Measurements from ENCODE around the gene AASDHPPT.
"Not testable (repeated sequence)": the region's sequence is repeated elsewhere in the genome, so short reads cannot be mapped to it uniquely, and the experiment has no call there.

AASDHPPT gene

GRCh38 chr11:106077609-106078455, at the start of gene AASDHPPT:
Gene AASDHPPT (plus strand): TSS chr11:106077662. CDS start chr11:106077711, 49 bp downstream.
- no peak for DNase-seq

- no peak for DNase-seq
Observed at GRCh38 chr11:106030609-106031008, 46.9 kb upstream of the AASDHPPT start.

GRCh38 chr11:106031202-106031810, 46.2 kb upstream of the AASDHPPT start:
- no peak for DNase-seq

GRCh38 chr11:106031936-106032335, 45.5 kb upstream of the AASDHPPT start:
- no peak for DNase-seq

- DNase-seq: no peak
Observed at GRCh38 chr11:106032861-106033260, 44.6 kb upstream of the AASDHPPT start.

- no peak for DNase-seq
Observed at GRCh38 chr11:106043540-106043939, 33.9 kb upstream of the AASDHPPT start.

- no peak for DNase-seq
Observed at GRCh38 chr11:106047631-106048030, 29.8 kb upstream of the AASDHPPT start.

GRCh38 chr11:106049727-106050476, 27.6 kb upstream of the AASDHPPT start:
- no peak for DNase-seq

- no peak for DNase-seq
Observed at GRCh38 chr11:106051103-106051502, 26.4 kb upstream of the AASDHPPT start.

- not testable (repeated sequence) for DNase-seq
Observed at GRCh38 chr11:106058377-106058776, 19.1 kb upstream of the AASDHPPT start.

GRCh38 chr11:106059617-106060016, 17.8 kb upstream of the AASDHPPT start:
- no peak for DNase-seq

- DNase-seq: no peak
Observed at GRCh38 chr11:106061249-106061784, 16.1 kb upstream of the AASDHPPT start.

- no peak for DNase-seq
Observed at GRCh38 chr11:106061954-106062949, 15.2 kb upstream of the AASDHPPT start.

- DNase-seq: no peak
Observed at GRCh38 chr11:106063009-106063408, 14.5 kb upstream of the AASDHPPT start.

GRCh38 chr11:106070606-106071005, 6.9 kb upstream of the AASDHPPT start:
- no peak for DNase-seq

GRCh38 chr11:106072804-106073203, 4.7 kb upstream of the AASDHPPT start:
- DNase-seq: no peak

- DNase-seq: no peak
Observed at GRCh38 chr11:106076171-106076918, 1.1 kb upstream of the AASDHPPT start.

- DNase-seq: peak; percentile 89 to 96
Observed at GRCh38 chr11:106076919-106077608, 398 bp upstream of the AASDHPPT start, which contains the start of gene KBTBD3. Gene KBTBD3 (minus strand): TSS chr11:106077347. CDS start chr11:106059097, 18,250 bp downstream.

GRCh38 chr11:106082096-106082495, 4.6 kb downstream of the AASDHPPT start:
- DNase-seq: no peak

- DNase-seq: no peak
Observed at GRCh38 chr11:106086135-106086534, 8.7 kb downstream of the AASDHPPT start.

Measured in stimulated activated CD4-positive, alpha-beta T cell treated with anti-CD3 and anti-CD28 coated beads, Interleukin-2, amount 100 ng/mL, for 48 hours (primary cell).